Fibroblast of lung (primary cell): ENCODE results near the gene FANK1. TPM values are rescaled to one million over a fixed set of nuclear protein-coding genes. Genes with fewer than 3 reads are reported as not detected.

Experiments
- DNase-seq, 2 donors: peaks; one replicate each; pipeline versions ENCODE4 v3.0.0 to v3.0.0-alpha.2; 2010; ENCODE audit warnings: low read depth in 2 of 2
- H2AFZ ChIP-seq: 2 replicates; pipeline ENCODE4 v1.5.1; 2012; ENCODE audit warnings: low read length, control low read depth, inconsistent platforms
- H3K27ac ChIP-seq: 2 replicates; pipeline ENCODE4 v1.5.1; 2011; ENCODE audit warnings: low read length, control low read depth; ENCODE audit not compliant: insufficient read depth
- H3K27me3 ChIP-seq: 2 replicates; pipeline ENCODE4 v1.5.1; 2011; ENCODE audit warnings: mild to moderate bottlenecking, low read length; ENCODE audit not compliant: control insufficient read depth, insufficient read depth
- H3K36me3 ChIP-seq: 2 replicates; pipeline ENCODE4 v1.5.1; 2011; ENCODE audit warnings: low read length; ENCODE audit not compliant: control insufficient read depth, insufficient read depth
- H3K4me1 ChIP-seq: 2 replicates; pipeline ENCODE4 v1.5.1; 2011; ENCODE audit warnings: low read length; ENCODE audit not compliant: control insufficient read depth, insufficient read depth; ENCODE audit errors: extremely low read depth
- H3K4me2 ChIP-seq: 2 replicates; pipeline ENCODE4 v1.5.1; 2011; ENCODE audit warnings: low read length, control low read depth; ENCODE audit not compliant: insufficient read depth; ENCODE audit errors: extremely low read depth
- H3K4me3 ChIP-seq, 4 experiments: fragments of 200-600 bp in 1 of 4; sonication (generic) in 1 of 4; replicated peaks in 1 of 4; 2 replicates each; pipeline ENCODE4 v1.5.1; 2011 to 2016; ENCODE audit warnings: low read length in 4 of 4, low read depth in 3 of 4, mild to moderate bottlenecking in 3 of 4, control low read depth in 2 of 4, inconsistent platforms in 1 of 4, mixed read lengths in 1 of 4; ENCODE audit not compliant: insufficient read depth in 1 of 4; ENCODE audit errors: control extremely low read depth in 1 of 4
- H3K79me2 ChIP-seq: 2 replicates; pipeline ENCODE4 v1.5.1; 2012; ENCODE audit warnings: mild to moderate bottlenecking, low read length, inconsistent platforms; ENCODE audit not compliant: control insufficient read depth, insufficient read depth
- H3K9ac ChIP-seq: 2 replicates; pipeline ENCODE4 v1.5.1; 2011; ENCODE audit warnings: mild to moderate bottlenecking, low read length, control low read depth; ENCODE audit not compliant: insufficient read depth
- H3K9me3 ChIP-seq: 2 replicates; pipeline ENCODE4 v1.5.1; 2012; ENCODE audit warnings: low read depth, low read length; ENCODE audit not compliant: control insufficient read depth, insufficient read depth
- H4K20me1 ChIP-seq: 2 replicates; pipeline ENCODE4 v1.5.1; 2011; ENCODE audit warnings: low read length; ENCODE audit not compliant: control insufficient read depth, insufficient read depth; ENCODE audit errors: extremely low read depth
- EZH2 ChIP-seq: IDR thresholded peaks from 2 replicates; pipeline ENCODE4 v1.5.1; 2012; ENCODE audit warnings: low read length, control low read depth, mild to moderate bottlenecking; ENCODE audit errors: missing control alignments
- polyA plus RNA-seq, 2 donors: library from polyadenylated mRNA; depleted of rRNA in 1 of 2; stranded (reverse) in 1 of 2; unstranded in 1 of 2; fragments of >200 nt; gene quantifications; 2 replicates each; pipeline ENCODE4 v1.2.1, GENCODE V29; 2011 to 2012; ENCODE audit warnings: missing spikeins in 1 of 2
- total RNA-seq: library from RNA; depleted of rRNA; stranded (reverse); fragments of >200 nt; gene quantifications from 2 replicates; pipeline ENCODE4 v1.2.1, GENCODE V29; 2014
- TF ChIP-seq, protein P1 (sequence below), 2 donors: IDR thresholded peaks in 1 of 2; conservative IDR thresholded peaks in 1 of 2; 1 replicate in 1 of 2; 2 replicates in 1 of 2; pipeline ENCODE4 v1.5.1; 2011 to 2012; ENCODE audit warnings: low read length in 2 of 2, control low read depth in 1 of 2, inconsistent platforms in 1 of 2, low read depth in 1 of 2, mild to moderate bottlenecking in 1 of 2

Gene FANK1
- total and polyA plus RNA-seq, 2 donors (not counting 1 experiment from before 2014, with no cell fraction given) = 0.83 to 4.4 TPM

DNA sequence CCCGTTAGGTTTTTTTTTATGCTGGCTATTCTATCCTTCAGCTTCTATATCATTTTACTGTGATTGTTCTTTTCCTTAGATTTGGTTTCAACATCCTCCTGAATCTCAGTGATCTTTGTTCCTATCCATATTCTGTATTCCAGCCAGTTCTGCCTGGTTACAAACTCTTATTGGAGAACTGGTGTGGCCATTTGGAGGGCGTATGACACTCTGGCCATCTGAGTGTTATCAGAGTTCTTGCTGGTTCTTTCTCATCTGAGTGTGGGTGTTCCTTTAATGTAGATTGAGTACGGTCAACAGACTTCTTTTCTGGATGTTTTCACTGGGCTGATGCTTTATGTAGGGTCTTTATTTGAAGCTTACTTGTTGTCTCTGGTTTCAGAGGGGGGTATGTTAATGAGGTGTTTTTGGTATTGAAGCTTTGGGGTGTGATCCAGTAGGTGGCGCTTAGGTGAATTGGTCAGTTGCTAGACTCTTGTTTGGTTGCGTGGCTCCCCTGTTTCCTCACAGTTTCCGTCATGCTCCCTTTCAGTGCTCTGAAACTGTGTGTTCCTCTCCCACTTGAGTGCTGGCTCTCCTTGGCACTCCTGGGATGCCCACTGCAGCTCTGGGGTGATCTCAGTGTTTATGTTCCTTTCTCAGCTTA lies 80.7 kb downstream of the FANK1 start:
- Histone ChIP-seq H3K4me1 (peaks cover 4% of the 10 kb centered on the region), H3K9ac (no peak overlapping the region), H3K27ac (no peak overlapping the region), H3K4me3 (no peak overlapping the region), H4K20me1 (no peaks in the 10 kb centered on the region), H3K79me2 (no peaks in the 10 kb centered on the region), H3K27me3 (no peaks in the 10 kb centered on the region), H3K9me3 (no peaks in the 10 kb centered on the region), H3K36me3 (no peaks in the 10 kb centered on the region), H3K4me2 (no peak overlapping the region), H2AFZ (no peak overlapping the region)
- no peak for DNase-seq
- no peak for TF ChIP-seq EZH2
- TF ChIP-seq, protein P1, sequence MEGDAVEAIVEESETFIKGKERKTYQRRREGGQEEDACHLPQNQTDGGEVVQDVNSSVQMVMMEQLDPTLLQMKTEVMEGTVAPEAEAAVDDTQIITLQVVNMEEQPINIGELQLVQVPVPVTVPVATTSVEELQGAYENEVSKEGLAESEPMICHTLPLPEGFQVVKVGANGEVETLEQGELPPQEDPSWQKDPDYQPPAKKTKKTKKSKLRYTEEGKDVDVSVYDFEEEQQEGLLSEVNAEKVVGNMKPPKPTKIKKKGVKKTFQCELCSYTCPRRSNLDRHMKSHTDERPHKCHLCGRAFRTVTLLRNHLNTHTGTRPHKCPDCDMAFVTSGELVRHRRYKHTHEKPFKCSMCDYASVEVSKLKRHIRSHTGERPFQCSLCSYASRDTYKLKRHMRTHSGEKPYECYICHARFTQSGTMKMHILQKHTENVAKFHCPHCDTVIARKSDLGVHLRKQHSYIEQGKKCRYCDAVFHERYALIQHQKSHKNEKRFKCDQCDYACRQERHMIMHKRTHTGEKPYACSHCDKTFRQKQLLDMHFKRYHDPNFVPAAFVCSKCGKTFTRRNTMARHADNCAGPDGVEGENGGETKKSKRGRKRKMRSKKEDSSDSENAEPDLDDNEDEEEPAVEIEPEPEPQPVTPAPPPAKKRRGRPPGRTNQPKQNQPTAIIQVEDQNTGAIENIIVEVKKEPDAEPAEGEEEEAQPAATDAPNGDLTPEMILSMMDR (conservative IDR thresholded peaks at IDR 0.05 in 1 of 2, IDR thresholded peaks at IDR 0.05 in 1 of 2; ENCODE audit: low read depth in 1 of 2, low read length in 2 of 2) = no peak

DNA sequence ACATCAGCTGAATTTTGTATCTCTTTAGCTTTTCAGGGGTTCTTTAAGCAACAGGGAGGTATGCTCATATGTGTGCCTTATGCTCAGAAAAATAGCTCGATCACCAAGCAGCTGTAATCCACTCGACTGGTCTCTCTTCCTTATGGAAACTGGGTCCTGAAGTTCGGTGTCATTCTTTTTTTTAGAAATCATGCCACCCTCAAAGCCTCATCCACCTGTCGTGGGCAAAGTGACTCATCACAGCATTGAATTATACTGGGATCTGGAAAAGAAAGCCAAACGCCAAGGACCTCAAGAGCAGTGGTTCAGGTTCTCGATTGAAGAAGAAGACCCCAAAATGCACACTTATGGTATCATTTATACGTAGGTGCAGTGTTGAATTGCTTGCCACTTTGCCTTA lies 83.6 kb downstream of the FANK1 start:
- Histone ChIP-seq H3K4me1 (no peaks in the 10 kb centered on the region), H3K79me2 (no peaks in the 10 kb centered on the region), H3K27me3 (no peaks in the 10 kb centered on the region), H3K4me2 (no peak overlapping the region), H3K9me3 (no peaks in the 10 kb centered on the region), H3K27ac (no peak overlapping the region), H4K20me1 (no peaks in the 10 kb centered on the region), H2AFZ (no peak overlapping the region), H3K9ac (no peak overlapping the region), H3K36me3 (no peaks in the 10 kb centered on the region), H3K4me3 (no peak overlapping the region)
- no peak for TF ChIP-seq EZH2
- TF ChIP-seq, protein P1 (conservative IDR thresholded peaks at IDR 0.05 in 1 of 2, IDR thresholded peaks at IDR 0.05 in 1 of 2; ENCODE audit: low read depth in 1 of 2, low read length in 2 of 2) = no peak
- DNase-seq = no peak

DNA sequence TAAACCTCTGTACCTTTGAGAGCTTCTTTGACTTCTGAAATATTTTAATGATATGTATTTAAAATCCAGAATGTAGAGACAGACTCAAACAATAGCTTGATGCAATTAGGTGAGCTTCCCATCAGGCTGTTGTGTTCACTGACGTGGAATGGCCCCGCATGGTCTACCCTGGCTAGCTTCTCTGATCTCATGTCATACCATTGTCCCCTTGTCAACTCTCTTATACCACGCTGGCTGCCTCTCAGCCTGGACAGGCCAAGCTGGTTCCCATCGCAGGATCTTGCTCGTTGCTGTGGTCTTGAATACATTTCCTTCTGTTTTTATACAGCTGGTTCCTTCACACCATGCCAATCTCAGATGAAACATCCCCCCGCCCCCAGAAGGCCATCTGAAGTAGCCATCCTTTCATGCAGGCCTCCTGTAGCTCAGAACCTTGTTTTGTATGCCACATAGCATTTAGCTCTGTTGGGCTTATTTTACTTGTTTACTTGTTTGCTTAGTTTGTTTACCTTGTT lies 84.2 kb downstream of the FANK1 start:
- Histone ChIP-seq H2AFZ (no peak overlapping the region), H3K9me3 (no peaks in the 10 kb centered on the region), H3K27ac (no peak overlapping the region), H3K9ac (no peak overlapping the region), H3K4me1 (no peaks in the 10 kb centered on the region), H3K4me2 (no peak overlapping the region), H3K79me2 (no peaks in the 10 kb centered on the region), H3K36me3 (no peaks in the 10 kb centered on the region), H3K4me3 (no peak overlapping the region), H4K20me1 (no peaks in the 10 kb centered on the region), H3K27me3 (no peaks in the 10 kb centered on the region)
- TF ChIP-seq EZH2 = no peak
- TF ChIP-seq, protein P1 (conservative IDR thresholded peaks at IDR 0.05 in 1 of 2, IDR thresholded peaks at IDR 0.05 in 1 of 2; ENCODE audit: low read depth in 1 of 2, low read length in 2 of 2) = no peak
- peak in 1 of 2 donors; percentile 27 for DNase-seq
